Measurements from ENCODE around the gene ERCC2. TPM values are rescaled to one million over a fixed set of nuclear protein-coding genes. Genes with fewer than 3 reads are reported as not detected.

The ERCC2 gene
- total and polyA plus RNA-seq, 2 of the 8 experiments (the other 6 are each of a cell fraction or from before 2014, with no cell fraction given), result 107 to 117 TPM

DNA sequence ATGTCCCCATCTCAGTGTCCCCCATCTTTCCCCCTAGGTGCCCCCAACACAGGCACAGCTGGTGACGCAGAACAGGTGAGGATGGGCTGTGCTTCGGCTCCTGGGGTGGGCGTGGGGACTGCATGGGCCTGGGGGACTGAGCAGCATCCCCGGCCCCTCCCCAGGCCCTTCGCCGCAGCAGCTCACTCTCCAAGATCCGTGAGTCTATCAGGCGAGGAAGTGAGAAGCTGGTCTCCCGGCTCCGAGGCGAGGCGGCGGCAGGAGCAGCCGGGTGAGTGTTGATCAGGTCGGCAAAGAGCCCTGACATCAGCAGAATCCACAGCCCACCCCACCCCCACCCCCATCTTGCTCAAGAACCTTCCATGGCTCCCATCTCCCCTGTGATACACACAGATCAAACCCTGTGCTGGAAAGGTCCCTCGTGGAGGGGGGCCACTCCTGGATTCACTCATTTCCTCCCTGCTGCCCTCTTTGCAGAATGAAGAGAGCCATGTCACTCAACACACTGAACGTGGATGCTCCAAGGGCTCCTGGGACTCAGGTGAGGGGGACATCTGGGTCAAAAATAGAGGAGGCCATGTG lies 19.8 kb downstream of the ERCC2 start:
- no peak for TF ChIP-seq CTBP2 (IDR thresholded peaks at IDR 0.05; ENCODE audit: borderline replicate concordance, insufficient read depth, insufficient read length, low read length)
- TF ChIP-seq POU5F1 (IDR thresholded peaks at IDR 0.05; ENCODE audit: low read depth, low read length), result no peak
- TF ChIP-seq KDM4A (IDR thresholded peaks at IDR 0.05; ENCODE audit: low read depth, low read length, severe bottlenecking), result no peak
- TF ChIP-seq ATF3 (IDR thresholded peaks at IDR 0.05; ENCODE audit: insufficient read depth, low read depth, low read length), result no peak
- no peak for TF ChIP-seq YY1 (IDR thresholded peaks at IDR 0.05; ENCODE audit: low read depth, low read length)
- Histone ChIP-seq H4K91ac (replicated peaks; ENCODE audit: insufficient read length, low read length) (no peak overlapping the region), H3K18ac (ENCODE audit: extremely low read depth, low read length) (no peak overlapping the region), H3K4me2 (ENCODE audit: insufficient read depth in 1 of 2, low read depth in 2 of 2, low read length in 2 of 2) (no peak overlapping the region), H3K23me2 (ENCODE audit: low read depth, low read length) (no peaks in the 10 kb centered on the region), H3K27me3 (replicated peaks in 1 of 4; ENCODE audit: control insufficient read depth in 3 of 4, extremely low read depth in 1 of 4, insufficient read depth in 3 of 4, low read length in 3 of 4) (no peaks in the 10 kb centered on the region), H2BK120ac (replicated peaks; ENCODE audit: low read depth, low read length) (no peak overlapping the region), H3K9me3 (ENCODE audit: insufficient read depth in 2 of 2, low read depth in 1 of 2, low read length in 1 of 2) (no peaks in the 10 kb centered on the region), H3K56ac (replicated peaks; ENCODE audit: insufficient read length, low read depth, low read length) (no peak overlapping the region), H2BK20ac (ENCODE audit: low read length) (no peak overlapping the region), H3K9ac (replicated peaks in 1 of 4; ENCODE audit: extremely low read depth in 1 of 4, low read depth in 3 of 4, low read length in 3 of 4) (no peak overlapping the region), H3K27ac (ENCODE audit: low read depth, low read length) (no peak overlapping the region), H3K4me1 (replicated peaks in 1 of 4; ENCODE audit: control insufficient read depth in 3 of 4, insufficient read depth in 4 of 4, low read length in 3 of 4) (peaks cover 0 to 9% (median 5%) of the 10 kb centered on the region in 4 experiments; a peak in 2 of 7 replicates), H2AK5ac (ENCODE audit: low read depth, low read length) (no peak overlapping the region), H4K8ac (ENCODE audit: extremely low read depth, insufficient read depth, low read length) (no peak overlapping the region; the same call in 1 of the 2 replicates), H2BK12ac (ENCODE audit: low read depth, low read length) (no peak overlapping the region), H3K23ac (ENCODE audit: insufficient read length) (no peak overlapping the region), H3K36me3 (ENCODE audit: control insufficient read depth in 2 of 4, insufficient read depth in 4 of 4, low read length in 3 of 4) (peaks cover 18 to 53% (median 41%) of the 10 kb centered on the region in 4 experiments; a peak in 6 of 8 replicates), H2BK15ac (ENCODE audit: low read length) (no peak overlapping the region), H2BK5ac (ENCODE audit: low read depth, low read length) (no peak overlapping the region), H4K20me1 (replicated peaks in 1 of 2; ENCODE audit: control insufficient read depth in 1 of 2, insufficient read depth in 2 of 2, low read length in 2 of 2) (peaks cover 1 to 33% of the 10 kb centered on the region in 2 experiments), H3K79me1 (ENCODE audit: low read depth, low read length) (no peaks in the 10 kb centered on the region), H3K79me2 (ENCODE audit: control insufficient read depth in 1 of 2, insufficient read depth in 2 of 2, low read length in 2 of 2) (no peaks in the 10 kb centered on the region), H4K5ac (ENCODE audit: insufficient read length, low read depth, low read length) (no peak overlapping the region), H3K14ac (ENCODE audit: insufficient read length) (no peak overlapping the region), H3K4me3 (ENCODE audit: extremely low read depth in 1 of 4, insufficient read depth in 2 of 4, low read depth in 3 of 4, low read length in 4 of 4) (no peak overlapping the region), H2AFZ (ENCODE audit: low read length) (no peak overlapping the region), H3K4ac (replicated peaks; ENCODE audit: insufficient read length, low read depth, low read length) (no peak overlapping the region)
- 96% methylated on average over 14 of the region's 17 CpGs; no CpG with 5 or more reads in 1 of the 2 experiments for WGBS, 2 experiments (ENCODE audit: extremely low coverage in 1 of 2, insufficient coverage in 1 of 2, insufficient read length in 1 of 2, insufficient replicate concordance in 2 of 2, low coverage in 1 of 2, low lambda C conversion rate in 2 of 2, missing lambda C conversion rate in 1 of 2)
- DNase-seq (ENCODE audit: low read depth in 1 of 2, low spot score in 2 of 2) (no peak), FAIRE-seq (no peak)
- ChIA-PET CTCF (ENCODE audit: partially characterized antibody) (interaction anchor here (0.7 to 1.9 kb wide), 3 partner anchors 9 to 89 kb away, joined by 3 to 4 read pairs (median 3); partner anchors contain the start of gene ERCC2), POLR2A (ENCODE audit: partially characterized antibody) (interaction anchor here (0.8 to 5.9 kb wide), 5 partner anchors 10 to 51 kb away, joined by 3 to 36 read pairs (median 5); partner anchors contain the start of gene ERCC2)
